Suprapubic skin (tissue), 4 donors: ENCODE measurements around the gene ENSA. TPM values are rescaled to one million over a fixed set of nuclear protein-coding genes. Genes with fewer than 3 reads are reported as not detected.
"Not testable (repeated sequence)": the region's sequence is repeated elsewhere in the genome, so short reads cannot be mapped to it uniquely, and the experiment has no call there.

Source experiments
- DNase-seq, 2 donors: peaks; one replicate each; pipeline ENCODE4 v3.0.0-alpha.2; 2019; ENCODE audit warnings: low spot score in 2 of 2
- H3K27ac ChIP-seq: fragments of 200-600 bp; sonication (generic); one replicate; pipeline ENCODE4 v1.5.1; 2019
- H3K27me3 ChIP-seq: fragments of 200-600 bp; sonication (generic); one replicate; pipeline ENCODE4 v1.5.1; 2019
- H3K36me3 ChIP-seq: fragments of 200-600 bp; sonication (generic); one replicate; pipeline ENCODE4 v1.5.1; 2019
- H3K4me1 ChIP-seq: fragments of 200-600 bp; sonication (generic); one replicate; pipeline ENCODE4 v1.5.1; 2019
- H3K4me3 ChIP-seq: fragments of 200-600 bp; sonication (generic); one replicate; pipeline ENCODE4 v1.5.1; 2019; ENCODE audit warnings: mild to moderate bottlenecking
- H3K9me3 ChIP-seq: fragments of 200-600 bp; sonication (generic); one replicate; pipeline ENCODE4 v1.5.1; 2019
- CTCF ChIP-seq, 2 donors: fragments of 200-600 bp in 1 of 2; fragments of 450-650 bp in 1 of 2; sonication (generic) in 1 of 2; IDR thresholded peaks; one replicate each; pipeline ENCODE4 v1.5.1; 2016 to 2019; ENCODE audit warnings: antibody characterized with exemption in 2 of 2, mild to moderate bottlenecking in 1 of 2, moderate library complexity in 1 of 2
- EP300 ChIP-seq: sonication (generic); formaldehyde crosslinking; IDR thresholded peaks from one replicate; pipeline ENCODE4 v1.6.1; 2017; ENCODE audit warnings: antibody characterized with exemption
- POLR2A ChIP-seq, 2 donors: fragments of 450-650 bp; IDR thresholded peaks; one replicate each; pipeline ENCODE4 v1.6.1; 2017; ENCODE audit warnings: antibody characterized with exemption in 2 of 2, mild to moderate bottlenecking in 2 of 2, moderate library complexity in 2 of 2
- POLR2AphosphoS5 ChIP-seq, 3 donors: sonication (generic); formaldehyde crosslinking; IDR thresholded peaks; one replicate each; pipeline ENCODE4 v1.6.1; 2017; ENCODE audit warnings: antibody characterized with exemption in 3 of 3
- WGBS: methylation state at CpG from one replicate; pipeline ENCODE4 v1.1.5; 2018; 5-methylcytosine and 5-hydroxymethylcytosine counted together
- total RNA-seq, 4 donors: library from RNA; depleted of rRNA; stranded (reverse); fragments of >200 nt; gene quantifications; one replicate each; pipeline ENCODE4 v1.1.0, GENCODE V29; 2016

Gene ENSA
- total RNA-seq, 4 donors from 2014 or later: 266 to 384 (median 291) TPM

- peak overlapping the region; percentile 98 for H3K4me3 ChIP-seq
- peak overlapping the region; percentile 100 for H3K27ac ChIP-seq
- whole genome bisulfite sequencing: 9% methylated on average over 1 of the region's 1 CpG
- H3K4me1 ChIP-seq: peaks cover 62% of the 10 kb centered on the region
- no peaks in the 10 kb centered on the region for H3K27me3 ChIP-seq
- no peak for DNase-seq
- peak in 1 of 3 donors; percentile 4 for TF ChIP-seq POLR2AphosphoS5 (IDR thresholded peaks at IDR 0.05)
- peak in 1 of 2 donors; percentile 25 for TF ChIP-seq POLR2A (IDR thresholded peaks at IDR 0.05)
- TF ChIP-seq EP300: no peak
- peaks cover 57% of the 10 kb centered on the region for H3K36me3 ChIP-seq
- no peaks in the 10 kb centered on the region for H3K9me3 ChIP-seq
Measured at GRCh38 chr1:150575518-150576366, 53.7 kb downstream of the ENSA start.

- WGBS: 21% methylated on average over 4 of the region's 4 CpGs
- Histone ChIP-seq H3K27me3 (no peaks in the 10 kb centered on the region), H3K4me3 (peak overlapping the region; percentile 98), H3K4me1 (peaks cover 64% of the 10 kb centered on the region), H3K36me3 (peaks cover 57% of the 10 kb centered on the region), H3K27ac (peak overlapping the region; percentile 100), H3K9me3 (no peaks in the 10 kb centered on the region)
- no peak for TF ChIP-seq POLR2AphosphoS5 (IDR thresholded peaks at IDR 0.05)
- no peak for TF ChIP-seq POLR2A (IDR thresholded peaks at IDR 0.05)
- TF ChIP-seq CTCF (IDR thresholded peaks at IDR 0.05): no peak
- TF ChIP-seq EP300: no peak
- DNase-seq: no peak
Measured at GRCh38 chr1:150575072-150575489, 54.3 kb downstream of the ENSA start.

GRCh38 chr1:150574260-150575071 lies 54.9 kb downstream of the ENSA start:
- 35% methylated on average over 6 of the region's 6 CpGs for WGBS
- peak overlapping the region; percentile 100 for H3K27ac ChIP-seq
- no peaks in the 10 kb centered on the region for H3K27me3 ChIP-seq
- TF ChIP-seq EP300 (no peak), POLR2A (IDR thresholded peaks at IDR 0.05) (no peak), POLR2AphosphoS5 (IDR thresholded peaks at IDR 0.05) (no peak), CTCF (IDR thresholded peaks at IDR 0.05) (no peak)
- DNase-seq: no peak
- peak overlapping the region; percentile 98 for H3K4me3 ChIP-seq
- no peaks in the 10 kb centered on the region for H3K9me3 ChIP-seq
- peaks cover 57% of the 10 kb centered on the region for H3K36me3 ChIP-seq
- peaks cover 67% of the 10 kb centered on the region for H3K4me1 ChIP-seq

GRCh38 chr1:150573648-150574071 lies 55.8 kb downstream of the ENSA start:
- Histone ChIP-seq H3K4me1 (peaks cover 75% of the 10 kb centered on the region), H3K4me3 (peak overlapping the region; percentile 98), H3K27ac (peak overlapping the region; percentile 100), H3K36me3 (peaks cover 57% of the 10 kb centered on the region)
- H3K9me3 ChIP-seq, H3K27me3 ChIP-seq, DNase-seq: not testable (repeated sequence)
- WGBS: 82% methylated on average over 13 of the region's 13 CpGs

GRCh38 chr1:150572918-150573647 lies 56.3 kb downstream of the ENSA start:
- H3K36me3 ChIP-seq: peaks cover 57% of the 10 kb centered on the region
- 35% methylated on average over 4 of the region's 4 CpGs for WGBS
- H3K4me3 ChIP-seq: peak overlapping the region; percentile 98
- peak overlapping the region; percentile 72 for H3K27ac ChIP-seq
- peaks cover 81% of the 10 kb centered on the region for H3K4me1 ChIP-seq
- H3K9me3 ChIP-seq: no peaks in the 10 kb centered on the region
- DNase-seq: no peak
- no peaks in the 10 kb centered on the region for H3K27me3 ChIP-seq
- no peak for TF ChIP-seq CTCF (IDR thresholded peaks at IDR 0.05)
- no peak for TF ChIP-seq POLR2A (IDR thresholded peaks at IDR 0.05)
- no peak for TF ChIP-seq POLR2AphosphoS5 (IDR thresholded peaks at IDR 0.05)

Other genes with a start within 250 kb of the ENSA start
- gene TARS2, start 142.2 kb downstream of the ENSA start, total RNA-seq: 10 to 100 TPM; 13.7 to 29.1 (median 20.9) TPM
- gene ECM1, start 121.5 kb downstream of the ENSA start, total RNA-seq: 10 to 100 TPM; 20.8 to 60.7 (median 44.1) TPM
- gene FALEC, start 113.9 kb downstream of the ENSA start, total RNA-seq: not detected
- 10 to 100 TPM in 3 of 4 donors, 1 to 10 TPM in 1; 7.2 to 22.7 (median 18.0) TPM for gene ADAMTSL4, start 80.2 kb downstream of the ENSA start, total RNA-seq
- gene MCL1, start 50.0 kb downstream of the ENSA start, total RNA-seq: 100 to 1,000 TPM; 211 to 307 (median 270) TPM
- gene GOLPH3L, start 67.5 kb upstream of the ENSA start, total RNA-seq: 10 to 100 TPM; 18.4 to 36.6 (median 25.7) TPM
- gene HORMAD1, start 91.3 kb upstream of the ENSA start, total RNA-seq: 10 to 100 TPM in 1 of 4 donors, 1 to 10 TPM in 2, not detected in 1; 6.7 to 11.3 (median 8.4) TPM
- gene CTSS, start 136.2 kb upstream of the ENSA start, total RNA-seq: 10 to 100 TPM in 3 of 4 donors, 1 to 10 TPM in 1; 6.7 to 21.7 (median 15.5) TPM
- 10 to 100 TPM; 46.3 to 98.0 (median 64.2) TPM for gene CTSK, start 178.6 kb upstream of the ENSA start, total RNA-seq
- gene ARNT, start 247.0 kb upstream of the ENSA start, total RNA-seq: 10 to 100 TPM; 32.7 to 79.0 (median 41.7) TPM